ENCODE measurements around the gene GALNT6. TPM values are rescaled to one million over a fixed set of nuclear protein-coding genes. Genes with fewer than 3 reads are reported as not detected.

GALNT6 gene
- total RNA-seq, 2 donors from 2014 or later, result 1.3 to 2.8 TPM

GRCh38 chr12:51372021-51372420 lies 19.2 kb downstream of the GALNT6 start:
- Histone ChIP-seq H3K4me1 (peaks cover 0 to 11% of the 10 kb centered on the region in 2 donors), H3K9me3 (no peaks in the 10 kb centered on the region), H3K36me3 (no peaks in the 10 kb centered on the region), H3K4me3 (no peak overlapping the region), H3K27me3 (no peaks in the 10 kb centered on the region), H3K27ac (no peak overlapping the region)
- no peak for DNase-seq (ENCODE audit: low spot score)
- no peak for TF ChIP-seq CTCF (IDR thresholded peaks at IDR 0.05)

GRCh38 chr12:51371295-51371953 lies 19.8 kb downstream of the GALNT6 start:
- no peak overlapping the region for H3K4me3 ChIP-seq
- H3K4me1 ChIP-seq, result peaks cover 0 to 11% of the 10 kb centered on the region in 2 donors
- H3K27me3 ChIP-seq, result no peaks in the 10 kb centered on the region
- TF ChIP-seq CTCF (IDR thresholded peaks at IDR 0.05), result no peak
- DNase-seq (ENCODE audit: low spot score), result peak; percentile 78
- no peak overlapping the region for H3K27ac ChIP-seq
- H3K36me3 ChIP-seq, result no peaks in the 10 kb centered on the region
- H3K9me3 ChIP-seq, result no peaks in the 10 kb centered on the region

GRCh38 chr12:51370667-51371066 lies 20.5 kb downstream of the GALNT6 start:
- H3K9me3 ChIP-seq, result no peaks in the 10 kb centered on the region
- H3K27ac ChIP-seq, result no peak overlapping the region
- H3K27me3 ChIP-seq, result no peaks in the 10 kb centered on the region
- peaks cover 0 to 11% of the 10 kb centered on the region in 2 donors for H3K4me1 ChIP-seq
- no peaks in the 10 kb centered on the region for H3K36me3 ChIP-seq
- H3K4me3 ChIP-seq, result no peak overlapping the region
- no peak for DNase-seq (ENCODE audit: low spot score)
- no peak for TF ChIP-seq CTCF (IDR thresholded peaks at IDR 0.05)

GRCh38 chr12:51369581-51369980 lies 21.6 kb downstream of the GALNT6 start:
- DNase-seq (ENCODE audit: low spot score), result no peak
- H3K9me3 ChIP-seq, result no peaks in the 10 kb centered on the region
- H3K27ac ChIP-seq, result no peak overlapping the region
- peaks cover 0 to 11% of the 10 kb centered on the region in 2 donors for H3K4me1 ChIP-seq
- no peak for TF ChIP-seq CTCF (IDR thresholded peaks at IDR 0.05)
- H3K27me3 ChIP-seq, result no peaks in the 10 kb centered on the region
- H3K4me3 ChIP-seq, result no peak overlapping the region
- H3K36me3 ChIP-seq, result no peaks in the 10 kb centered on the region

GRCh38 chr12:51368640-51369517 lies 22.3 kb downstream of the GALNT6 start:
- TF ChIP-seq CTCF (IDR thresholded peaks at IDR 0.05), result no peak
- no peak for DNase-seq (ENCODE audit: low spot score)
- H3K36me3 ChIP-seq, result no peaks in the 10 kb centered on the region

More at GRCh38 chr12:51368640-51369517, 22.3 kb downstream of the GALNT6 start:
- no peaks in the 10 kb centered on the region for H3K9me3 ChIP-seq
- no peak overlapping the region for H3K4me3 ChIP-seq
- peaks cover 0 to 11% of the 10 kb centered on the region in 2 donors for H3K4me1 ChIP-seq
- H3K27ac ChIP-seq, result no peak overlapping the region
- H3K27me3 ChIP-seq, result no peaks in the 10 kb centered on the region
